ENCODE data around the gene DDX60.

- TF ChIP-seq CTCF (IDR thresholded peaks at IDR 0.05; ENCODE audit: insufficient read depth, low read length, poor library complexity, severe bottlenecking) (no peak), EZH2phosphoT487 (conservative IDR thresholded peaks at IDR 0.05; ENCODE audit: low read length) (no peak)
Measured at GRCh38 chr4:168308912-168309311, 9.6 kb downstream of the DDX60 start.
